ENCODE measurements around the gene HAND1.

DNA sequence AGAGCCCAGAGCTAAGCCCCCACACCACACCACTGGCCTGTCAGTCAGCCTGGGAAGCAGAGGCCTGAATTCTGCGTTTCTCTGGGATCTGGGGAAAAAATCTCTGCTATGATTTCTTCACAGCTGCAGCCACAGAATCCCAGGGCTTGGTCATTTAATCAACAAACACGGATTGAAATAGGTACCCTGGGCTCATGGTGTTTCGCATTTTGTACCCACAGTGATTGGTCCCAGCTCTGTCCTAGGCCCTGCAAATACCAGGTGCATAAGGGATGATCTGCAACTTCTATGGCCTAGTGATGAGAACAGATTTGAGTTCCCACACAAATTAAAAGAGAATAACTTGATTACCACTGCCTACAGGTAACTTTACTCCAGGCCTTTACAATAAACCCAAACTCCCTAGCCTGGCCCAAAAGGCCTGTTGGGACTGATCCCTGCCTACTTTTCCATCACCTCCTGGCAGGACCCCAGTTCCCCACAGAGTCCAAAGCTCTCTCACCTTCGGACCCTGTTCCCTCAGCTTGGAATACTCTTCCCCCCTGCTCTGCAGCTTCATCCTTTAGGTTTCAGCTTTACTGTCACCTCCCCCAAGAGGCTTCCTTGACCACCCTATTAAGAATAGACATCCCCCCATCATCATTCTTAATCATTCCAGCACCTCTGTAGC lies 46.9 kb downstream of the HAND1 start:
- no peak for TF ChIP-seq POLR2A (IDR thresholded peaks at IDR 0.05)
- TF ChIP-seq, protein P1, sequence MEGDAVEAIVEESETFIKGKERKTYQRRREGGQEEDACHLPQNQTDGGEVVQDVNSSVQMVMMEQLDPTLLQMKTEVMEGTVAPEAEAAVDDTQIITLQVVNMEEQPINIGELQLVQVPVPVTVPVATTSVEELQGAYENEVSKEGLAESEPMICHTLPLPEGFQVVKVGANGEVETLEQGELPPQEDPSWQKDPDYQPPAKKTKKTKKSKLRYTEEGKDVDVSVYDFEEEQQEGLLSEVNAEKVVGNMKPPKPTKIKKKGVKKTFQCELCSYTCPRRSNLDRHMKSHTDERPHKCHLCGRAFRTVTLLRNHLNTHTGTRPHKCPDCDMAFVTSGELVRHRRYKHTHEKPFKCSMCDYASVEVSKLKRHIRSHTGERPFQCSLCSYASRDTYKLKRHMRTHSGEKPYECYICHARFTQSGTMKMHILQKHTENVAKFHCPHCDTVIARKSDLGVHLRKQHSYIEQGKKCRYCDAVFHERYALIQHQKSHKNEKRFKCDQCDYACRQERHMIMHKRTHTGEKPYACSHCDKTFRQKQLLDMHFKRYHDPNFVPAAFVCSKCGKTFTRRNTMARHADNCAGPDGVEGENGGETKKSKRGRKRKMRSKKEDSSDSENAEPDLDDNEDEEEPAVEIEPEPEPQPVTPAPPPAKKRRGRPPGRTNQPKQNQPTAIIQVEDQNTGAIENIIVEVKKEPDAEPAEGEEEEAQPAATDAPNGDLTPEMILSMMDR (IDR thresholded peaks at IDR 0.05): no peak
